Measurements from ENCODE around the gene HAS3.
"Not testable (repeated sequence)": the region's sequence is repeated elsewhere in the genome, so short reads cannot be mapped to it uniquely, and the experiment has no call there.

The HAS3 gene

GRCh38 chr16:69145658-69146057 lies 40.2 kb downstream of the HAS3 start:
- no peak for DNase-seq

GRCh38 chr16:69149621-69150020 lies 44.2 kb downstream of the HAS3 start:
- DNase-seq: not testable (repeated sequence)

- DNase-seq: peak; percentile 78
These were observed 44.9 kb downstream of the HAS3 start for GRCh38 chr16:69150146-69150865.

- no peak for DNase-seq
These were observed 51.7 kb downstream of the HAS3 start for GRCh38 chr16:69157196-69157595.

GRCh38 chr16:69160192-69160591 lies 54.7 kb downstream of the HAS3 start:
- DNase-seq: no peak

- DNase-seq: no peak
These were observed 60.1 kb downstream of the HAS3 start for GRCh38 chr16:69165584-69165983.

GRCh38 chr16:69166221-69166833 lies 60.9 kb downstream of the HAS3 start:
- no peak for DNase-seq

GRCh38 chr16:69166946-69167930 lies 61.8 kb downstream of the HAS3 start:
- no peak for DNase-seq
